GM12878 (cell line): ENCODE results near the gene PSMC4.

Experiments used
- BCL11A ChIP-seq: IDR thresholded peaks from 2 replicates; pipeline ENCODE4 v1.6.1; 2011; ENCODE audit warnings: low read depth, low read length
- RAD21 ChIP-seq: IDR thresholded peaks from 2 replicates; pipeline ENCODE4 v1.6.1; 2011; ENCODE audit warnings: mild to moderate bottlenecking, low read depth, low read length, moderate library complexity; ENCODE audit not compliant: insufficient read depth

- TF ChIP-seq BCL11A (no peak), RAD21 (no peak)
Measured at GRCh38 chr19:39982883-39983282, 11.9 kb downstream of the PSMC4 start.
